Measurements from ENCODE around the gene LRRC10.

LRRC10 gene

GRCh38 chr12:69598174-69598753 lies 12.4 kb downstream of the LRRC10 start:
- ATAC-seq (peak; percentile 65), DNase-seq (ENCODE audit: low spot score in 2 of 2) (peak in 1 of 2 donors; percentile 36)
- no peaks in the 10 kb centered on the region for H3K4me1 Mint-ChIP-seq
- peak overlapping the region; percentile 21 for H3K27ac Mint-ChIP-seq
- H3K4me3 Mint-ChIP-seq, result no peak overlapping the region
- H3K9me3 Mint-ChIP-seq, result no peaks in the 10 kb centered on the region
- peaks cover 100% of the 10 kb centered on the region for H3K36me3 Mint-ChIP-seq

- no peak for ATAC-seq
Measured at GRCh38 chr12:69595689-69596088, 15.0 kb downstream of the LRRC10 start.

GRCh38 chr12:69589082-69589481 lies 21.6 kb downstream of the LRRC10 start:
- DNase-seq (ENCODE audit: low spot score in 2 of 2) (no peak), ATAC-seq (no peak)
- Mint-ChIP-seq H3K27ac (peak overlapping the region; percentile 12), H3K36me3 (peaks cover 92% of the 10 kb centered on the region), H3K4me1 (peaks cover 28% of the 10 kb centered on the region), H3K9me3 (no peaks in the 10 kb centered on the region), H3K4me3 (no peak overlapping the region)

More at GRCh38 chr12:69595689-69596088, 15.0 kb downstream of the LRRC10 start:
- no peak for DNase-seq (ENCODE audit: low spot score in 2 of 2)
- H3K36me3 Mint-ChIP-seq, result peaks cover 100% of the 10 kb centered on the region
- H3K4me3 Mint-ChIP-seq, result no peak overlapping the region
- H3K4me1 Mint-ChIP-seq, result peaks cover 10% of the 10 kb centered on the region
- no peaks in the 10 kb centered on the region for H3K9me3 Mint-ChIP-seq
- H3K27ac Mint-ChIP-seq, result no peak overlapping the region

GRCh38 chr12:69588527-69588926 lies 22.2 kb downstream of the LRRC10 start:
- Mint-ChIP-seq H3K27ac (no peak overlapping the region), H3K4me1 (peaks cover 28% of the 10 kb centered on the region), H3K36me3 (peaks cover 86% of the 10 kb centered on the region), H3K9me3 (no peaks in the 10 kb centered on the region), H3K4me3 (no peak overlapping the region)
- DNase-seq (ENCODE audit: low spot score in 2 of 2), result no peak
- ATAC-seq, result no peak

GRCh38 chr12:69585189-69586062 lies 25.3 kb downstream of the LRRC10 start, which contains the start of gene CCT2:
TSS of gene CCT2 (plus strand) at chr12:69585459. CDS start at chr12:69585522, 63 bp downstream.
- no peaks in the 10 kb centered on the region for H3K9me3 Mint-ChIP-seq
- H3K4me1 Mint-ChIP-seq, result peaks cover 15% of the 10 kb centered on the region
- DNase-seq (ENCODE audit: low spot score in 2 of 2) (peak; percentile 91 to 96), ATAC-seq (peak; percentile 97)
- peaks cover 55% of the 10 kb centered on the region for H3K36me3 Mint-ChIP-seq
- H3K27ac Mint-ChIP-seq, result peak within 1 kb of the TSS; percentile 98
- peak within 1 kb of the TSS; percentile 98 for H3K4me3 Mint-ChIP-seq

- Mint-ChIP-seq H3K36me3 (peaks cover 33% of the 10 kb centered on the region), H3K4me3 (no peak overlapping the region), H3K27ac (no peak overlapping the region), H3K9me3 (no peaks in the 10 kb centered on the region), H3K4me1 (peaks cover 15% of the 10 kb centered on the region)
- DNase-seq (ENCODE audit: low spot score in 2 of 2), result no peak
- ATAC-seq, result no peak
Measured at GRCh38 chr12:69583203-69583602, 27.5 kb downstream of the LRRC10 start.

- H3K27ac Mint-ChIP-seq, result no peak overlapping the region
- ATAC-seq (peak; percentile 53), DNase-seq (ENCODE audit: low spot score in 2 of 2) (no peak)
- peaks cover 14% of the 10 kb centered on the region for H3K36me3 Mint-ChIP-seq
- no peak overlapping the region for H3K4me3 Mint-ChIP-seq
- H3K9me3 Mint-ChIP-seq, result no peaks in the 10 kb centered on the region
- peaks cover 6% of the 10 kb centered on the region for H3K4me1 Mint-ChIP-seq
Measured at GRCh38 chr12:69580074-69580473, 30.6 kb downstream of the LRRC10 start.

- no peak overlapping the region for H3K27ac Mint-ChIP-seq
Measured at GRCh38 chr12:69579029-69579428, 31.7 kb downstream of the LRRC10 start.

GRCh38 chr12:69578283-69578682 lies 32.4 kb downstream of the LRRC10 start:
- ATAC-seq (no peak), DNase-seq (ENCODE audit: low spot score in 2 of 2) (no peak)
- H3K9me3 Mint-ChIP-seq, result no peaks in the 10 kb centered on the region
- peaks cover 6% of the 10 kb centered on the region for H3K4me1 Mint-ChIP-seq
- peaks cover 30% of the 10 kb centered on the region for H3K36me3 Mint-ChIP-seq
- no peak overlapping the region for H3K27ac Mint-ChIP-seq
- H3K4me3 Mint-ChIP-seq, result no peak overlapping the region

More at GRCh38 chr12:69579029-69579428, 31.7 kb downstream of the LRRC10 start:
- peaks cover 6% of the 10 kb centered on the region for H3K4me1 Mint-ChIP-seq
- DNase-seq (ENCODE audit: low spot score in 2 of 2) (no peak), ATAC-seq (no peak)
- no peak overlapping the region for H3K4me3 Mint-ChIP-seq
- peaks cover 23% of the 10 kb centered on the region for H3K36me3 Mint-ChIP-seq
- no peaks in the 10 kb centered on the region for H3K9me3 Mint-ChIP-seq

- H3K4me1 Mint-ChIP-seq, result peaks cover 6% of the 10 kb centered on the region
- ATAC-seq, result no peak
- no peak overlapping the region for H3K4me3 Mint-ChIP-seq
- H3K27ac Mint-ChIP-seq, result no peak overlapping the region
- peaks cover 59% of the 10 kb centered on the region for H3K36me3 Mint-ChIP-seq
- H3K9me3 Mint-ChIP-seq, result no peaks in the 10 kb centered on the region
- DNase-seq (ENCODE audit: low spot score in 2 of 2), result no peak
Measured at GRCh38 chr12:69575346-69575745, 35.4 kb downstream of the LRRC10 start.

GRCh38 chr12:69570545-69571399 lies 39.9 kb downstream of the LRRC10 start:
- Mint-ChIP-seq H3K9me3 (no peaks in the 10 kb centered on the region), H3K4me1 (no peaks in the 10 kb centered on the region), H3K27ac (no peak overlapping the region), H3K4me3 (no peak overlapping the region), H3K36me3 (peaks cover 69% of the 10 kb centered on the region)
- DNase-seq (ENCODE audit: low spot score in 2 of 2) (peak; percentile 24 to 60), ATAC-seq (peak; percentile 64)

- no peak for DNase-seq (ENCODE audit: low spot score in 2 of 2)
- H3K27ac Mint-ChIP-seq, result peak overlapping the region; percentile 16
- no peaks in the 10 kb centered on the region for H3K9me3 Mint-ChIP-seq
- peaks cover 62% of the 10 kb centered on the region for H3K36me3 Mint-ChIP-seq
- ATAC-seq, result no peak
- H3K4me1 Mint-ChIP-seq, result no peaks in the 10 kb centered on the region
- no peak overlapping the region for H3K4me3 Mint-ChIP-seq
Measured at GRCh38 chr12:69570000-69570516, 40.6 kb downstream of the LRRC10 start.

- H3K36me3 Mint-ChIP-seq, result peaks cover 54% of the 10 kb centered on the region
- H3K9me3 Mint-ChIP-seq, result no peaks in the 10 kb centered on the region
- H3K4me1 Mint-ChIP-seq, result no peaks in the 10 kb centered on the region
- no peak for ATAC-seq
- DNase-seq (ENCODE audit: low spot score in 2 of 2), result no peak
- peak overlapping the region; percentile 16 for H3K27ac Mint-ChIP-seq
- no peak overlapping the region for H3K4me3 Mint-ChIP-seq
Measured at GRCh38 chr12:69569236-69569635, 41.5 kb downstream of the LRRC10 start.

GRCh38 chr12:69566603-69567002 lies 44.1 kb downstream of the LRRC10 start:
- peak overlapping the region; percentile 0 for H3K27ac Mint-ChIP-seq
- ATAC-seq (no peak), DNase-seq (ENCODE audit: low spot score in 2 of 2) (no peak)
- H3K4me3 Mint-ChIP-seq, result no peak overlapping the region
- no peaks in the 10 kb centered on the region for H3K9me3 Mint-ChIP-seq
- H3K4me1 Mint-ChIP-seq, result no peaks in the 10 kb centered on the region
- H3K36me3 Mint-ChIP-seq, result peaks cover 27% of the 10 kb centered on the region

Measured in stimulated activated effector memory CD8-positive, alpha-beta T cell treated with anti-CD3 and anti-CD28 coated beads, Interleukin-12 subunit alpha, Interleukin-12 subunit beta, amount 100 ng/mL, for 72 hours (primary cell).